Esophagus squamous epithelium (tissue), 4 donors: ENCODE results near the gene LMLN.

ENCODE experiments used
- POLR2A ChIP-seq, 4 donors: fragments of 450-650 bp; IDR thresholded peaks; one replicate each; pipeline ENCODE4 v1.6.1; 2017; ENCODE audit warnings: antibody characterized with exemption in 4 of 4, mild to moderate bottlenecking in 4 of 4, moderate library complexity in 3 of 4
- TF ChIP-seq, protein P1 (sequence below), 6 experiments: fragments of 450-650 bp in 4 of 6; fragments of 200-600 bp in 2 of 6; sonication (generic) in 2 of 6; IDR thresholded peaks; one replicate each; pipeline ENCODE4 v1.5.1; 2016 to 2019; ENCODE audit warnings: antibody characterized with exemption in 6 of 6, mild to moderate bottlenecking in 4 of 6, moderate library complexity in 4 of 6

DNA sequence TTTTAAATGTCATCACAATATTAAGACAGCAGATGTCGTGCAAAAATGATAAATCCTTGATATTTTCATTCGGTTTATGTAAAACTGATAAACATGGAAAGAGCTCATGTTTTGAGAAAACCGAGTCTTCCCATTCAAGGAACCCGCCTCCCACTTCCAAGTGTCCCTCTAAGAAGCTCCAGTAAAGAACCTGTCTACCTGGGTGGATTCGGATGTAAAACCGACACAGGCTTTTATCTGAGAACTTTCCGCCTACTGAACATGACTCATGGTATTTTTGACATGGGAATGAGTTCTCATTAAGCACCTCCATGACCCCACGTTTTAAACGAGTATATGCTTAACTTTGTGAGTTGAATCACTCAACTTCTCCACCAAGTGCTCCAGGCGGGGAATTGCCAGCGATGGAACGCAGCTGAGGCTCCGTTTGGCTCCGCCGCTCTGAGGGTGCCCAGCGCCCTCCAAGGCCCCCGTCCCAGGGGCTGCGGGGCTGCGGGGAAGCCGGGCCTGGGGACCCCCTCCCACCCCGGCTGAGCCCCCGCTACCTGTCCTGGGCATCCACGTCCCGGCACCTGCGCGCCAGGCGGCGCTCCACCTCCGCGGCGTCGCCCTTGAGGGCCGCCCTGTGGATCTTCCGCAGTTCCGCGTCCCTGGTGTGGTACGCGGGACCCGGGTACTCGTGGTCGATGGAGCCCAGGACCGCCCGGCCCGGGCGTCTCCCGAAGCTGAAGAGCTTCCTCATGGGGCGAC is 119.9 kb downstream of the LMLN start:
- TF ChIP-seq, protein P1, sequence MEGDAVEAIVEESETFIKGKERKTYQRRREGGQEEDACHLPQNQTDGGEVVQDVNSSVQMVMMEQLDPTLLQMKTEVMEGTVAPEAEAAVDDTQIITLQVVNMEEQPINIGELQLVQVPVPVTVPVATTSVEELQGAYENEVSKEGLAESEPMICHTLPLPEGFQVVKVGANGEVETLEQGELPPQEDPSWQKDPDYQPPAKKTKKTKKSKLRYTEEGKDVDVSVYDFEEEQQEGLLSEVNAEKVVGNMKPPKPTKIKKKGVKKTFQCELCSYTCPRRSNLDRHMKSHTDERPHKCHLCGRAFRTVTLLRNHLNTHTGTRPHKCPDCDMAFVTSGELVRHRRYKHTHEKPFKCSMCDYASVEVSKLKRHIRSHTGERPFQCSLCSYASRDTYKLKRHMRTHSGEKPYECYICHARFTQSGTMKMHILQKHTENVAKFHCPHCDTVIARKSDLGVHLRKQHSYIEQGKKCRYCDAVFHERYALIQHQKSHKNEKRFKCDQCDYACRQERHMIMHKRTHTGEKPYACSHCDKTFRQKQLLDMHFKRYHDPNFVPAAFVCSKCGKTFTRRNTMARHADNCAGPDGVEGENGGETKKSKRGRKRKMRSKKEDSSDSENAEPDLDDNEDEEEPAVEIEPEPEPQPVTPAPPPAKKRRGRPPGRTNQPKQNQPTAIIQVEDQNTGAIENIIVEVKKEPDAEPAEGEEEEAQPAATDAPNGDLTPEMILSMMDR (IDR thresholded peaks at IDR 0.05) = no peak
- no peak for TF ChIP-seq POLR2A (IDR thresholded peaks at IDR 0.05)
